Activated T-cell treated with anti-CD3 and anti-CD28 coated beads, Interleukin-2, amount 50 U/mL, for 48 hours (primary cell): ENCODE data around the gene MAPK6.

Experiments
- DNase-seq, 2 experiments: peaks; one replicate each; pipeline ENCODE4 v3.0.0-alpha.2; 2020

Gene MAPK6

GRCh38 chr15:52109559-52110451 is 90.8 kb downstream of the MAPK6 start:
- no peak for DNase-seq

GRCh38 chr15:52111517-52112202 is 92.6 kb downstream of the MAPK6 start:
- no peak for DNase-seq

- DNase-seq = peak; percentile 61 to 66
Observed at GRCh38 chr15:52112203-52112750, 93.3 kb downstream of the MAPK6 start.

DNA sequence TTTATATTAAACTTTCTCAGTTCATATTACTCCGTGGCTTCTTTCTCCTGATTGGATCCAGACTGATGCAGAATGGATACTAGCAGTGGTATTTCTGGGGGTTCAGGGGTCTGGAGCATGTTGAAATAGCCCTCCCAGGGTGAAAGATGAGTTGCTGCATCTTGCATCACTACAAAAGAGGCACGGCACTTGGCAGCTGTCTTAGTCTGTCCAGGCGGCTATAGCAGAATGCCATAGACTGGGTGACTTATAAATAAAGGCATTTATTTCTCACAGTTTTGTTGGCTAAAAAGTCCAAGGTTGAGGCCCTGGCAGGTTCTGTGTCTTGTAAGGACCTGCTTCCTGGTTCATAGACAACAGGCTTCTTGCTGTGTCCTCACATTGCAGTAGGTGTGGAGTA is 94.2 kb downstream of the MAPK6 start:
- DNase-seq = no peak

DNA sequence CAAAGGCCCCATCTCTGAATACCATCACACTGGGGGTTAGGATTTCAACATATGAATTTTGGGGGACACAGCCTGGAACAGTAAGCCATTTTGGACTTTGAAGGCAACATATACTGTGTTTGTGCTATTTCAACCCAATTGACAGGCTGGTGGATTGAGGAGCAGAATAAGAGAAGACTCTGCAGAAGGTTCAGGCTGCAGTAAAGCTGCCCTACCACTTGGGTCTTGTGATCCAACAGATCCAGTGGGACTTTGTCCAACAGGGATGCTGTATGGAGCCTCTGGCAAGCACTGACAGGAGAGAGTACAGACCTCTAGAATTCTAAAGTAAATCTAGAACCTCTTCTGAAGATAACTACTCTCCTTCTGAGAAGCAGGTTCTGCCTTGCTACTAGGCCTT is 94.7 kb downstream of the MAPK6 start:
- no peak for DNase-seq

GRCh38 chr15:52114261-52115055 is 95.4 kb downstream of the MAPK6 start:
- no peak for DNase-seq

GRCh38 chr15:52115598-52116427 is 96.8 kb downstream of the MAPK6 start:
- DNase-seq = no peak
